ENCODE data around the gene DNAJB8.

Gene DNAJB8
- long read RNA-seq, donor 1, result 0 reads
- long read RNA-seq, donor 2, result 0 reads
- long read RNA-seq, donor 3, result 0 reads
- long read RNA-seq, donor 4, result 0 reads
- long read RNA-seq, donor 5, result 0 reads
- long read RNA-seq, donor 6, result 0 reads
- long read RNA-seq, donor 7, result 0 reads
- long read RNA-seq, donor 8, result 0 reads

DNA sequence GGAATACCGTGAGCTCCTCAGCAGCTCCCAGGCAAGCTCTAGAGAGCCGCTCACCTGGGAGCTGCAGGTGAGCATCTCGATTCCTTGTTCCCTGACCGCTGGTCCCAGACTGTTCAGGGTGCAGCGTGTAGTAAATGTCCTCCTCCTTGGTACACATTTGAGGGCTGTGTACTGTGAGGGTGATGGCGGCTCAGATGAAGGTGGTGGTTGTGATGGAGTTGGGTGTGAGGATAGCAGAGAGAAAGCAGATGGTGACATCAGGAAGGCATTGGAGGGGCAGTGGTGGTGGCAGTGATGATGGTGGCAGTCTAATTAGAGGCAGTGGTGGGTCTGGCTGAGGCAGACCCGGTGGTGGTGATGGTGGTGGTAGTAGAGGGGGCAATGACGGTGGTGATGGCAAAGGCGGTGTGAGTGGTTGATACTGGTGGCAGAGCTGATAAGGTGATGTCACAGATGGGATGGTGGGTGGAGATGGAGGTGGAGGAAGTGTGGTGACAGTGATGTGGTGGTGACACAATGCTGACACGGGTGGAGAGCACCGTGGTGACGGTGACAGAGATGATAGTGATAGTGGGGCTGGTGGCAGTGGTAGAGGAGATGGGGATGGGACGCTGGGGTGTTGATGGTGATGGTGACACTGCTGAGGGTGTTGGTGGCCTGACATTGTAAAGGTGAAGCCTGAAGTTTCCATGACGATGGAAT, at the start of gene DNAJB8:
DNAJB8 (minus strand) TSS at position 51 of the 702 bp plus-strand sequence. CDS start 3,645 bp downstream, outside the sequence.
- no peak for DNase-seq

DNA sequence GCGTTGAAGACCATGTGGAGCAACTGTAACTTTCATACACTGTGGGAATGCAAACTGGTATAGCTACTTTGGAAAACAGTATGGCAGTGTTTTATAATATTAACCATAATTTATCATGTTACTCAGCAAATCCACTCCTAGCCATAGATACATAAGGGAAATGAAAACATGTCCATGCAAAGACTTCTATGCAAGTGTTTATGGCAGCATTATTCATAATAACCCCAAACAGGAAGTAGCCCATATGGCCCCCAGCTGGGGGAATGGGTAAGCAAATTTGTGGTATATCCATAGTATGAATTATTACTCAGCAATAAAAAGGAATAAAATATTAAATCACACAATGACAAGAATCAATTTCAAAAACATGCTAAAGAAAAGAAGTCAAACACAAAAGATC, 49.3 kb upstream of the DNAJB8 start:
- no peak for DNase-seq

DNA sequence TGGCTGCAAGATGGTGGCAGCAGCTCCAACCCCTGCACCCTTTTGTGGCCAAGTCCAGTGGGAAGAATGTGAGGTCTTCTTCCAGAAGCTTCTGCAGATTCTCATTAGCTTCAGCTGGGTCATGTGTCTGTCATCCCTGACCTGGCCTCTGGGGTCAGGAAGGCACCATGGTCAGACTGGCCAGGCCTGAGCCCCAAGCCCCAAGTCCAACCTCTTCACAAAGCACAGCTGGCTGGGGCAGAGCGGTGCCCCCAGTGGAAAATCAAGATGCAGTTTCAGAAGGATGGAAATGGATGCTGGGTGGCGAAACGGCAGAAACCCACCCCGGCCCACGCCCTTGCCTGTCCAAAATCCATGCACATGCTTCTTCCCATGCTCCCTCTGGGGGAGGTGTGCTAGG, 42.2 kb upstream of the DNAJB8 start:
- DNase-seq, result no peak

DNA sequence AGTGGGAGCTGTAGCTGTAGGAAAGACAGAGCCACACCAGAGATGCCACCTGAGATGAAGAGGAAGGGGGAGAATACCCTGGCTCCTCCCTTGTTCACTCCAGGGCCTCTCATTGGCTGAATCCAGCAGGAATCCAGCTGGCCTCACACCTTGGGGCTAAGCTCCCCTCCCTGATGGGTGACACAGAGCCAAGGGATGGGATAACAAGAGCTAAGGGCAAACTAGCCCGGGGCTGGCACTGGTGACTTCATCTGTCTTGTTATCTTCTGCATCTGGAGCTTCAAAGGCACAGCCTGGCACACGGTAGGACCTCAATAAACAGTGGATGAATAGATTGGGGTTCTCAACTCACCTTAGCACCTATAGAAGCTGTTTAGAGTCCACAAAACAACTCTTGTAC, 40.1 kb upstream of the DNAJB8 start:
- DNase-seq, result no peak

DNA sequence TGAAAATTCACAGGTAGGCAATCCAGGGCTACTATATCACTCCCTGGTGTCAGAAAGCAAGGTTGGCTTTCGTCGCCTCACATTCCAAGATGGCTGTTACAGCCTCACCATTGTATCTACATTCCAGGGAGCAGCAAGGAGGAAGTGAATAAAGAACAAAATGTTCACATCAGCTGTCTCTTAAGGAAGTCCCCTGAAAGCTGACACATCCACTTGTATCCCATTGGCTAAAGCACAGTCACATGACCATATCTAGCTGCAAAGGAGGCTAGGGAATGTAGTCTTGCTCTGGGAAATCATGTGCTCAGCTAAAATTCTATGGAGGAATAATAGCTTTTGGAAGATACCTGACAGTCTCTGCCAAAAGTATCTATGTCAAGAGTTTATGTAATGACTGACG, 39.1 kb upstream of the DNAJB8 start:
- DNase-seq, result no peak

DNA sequence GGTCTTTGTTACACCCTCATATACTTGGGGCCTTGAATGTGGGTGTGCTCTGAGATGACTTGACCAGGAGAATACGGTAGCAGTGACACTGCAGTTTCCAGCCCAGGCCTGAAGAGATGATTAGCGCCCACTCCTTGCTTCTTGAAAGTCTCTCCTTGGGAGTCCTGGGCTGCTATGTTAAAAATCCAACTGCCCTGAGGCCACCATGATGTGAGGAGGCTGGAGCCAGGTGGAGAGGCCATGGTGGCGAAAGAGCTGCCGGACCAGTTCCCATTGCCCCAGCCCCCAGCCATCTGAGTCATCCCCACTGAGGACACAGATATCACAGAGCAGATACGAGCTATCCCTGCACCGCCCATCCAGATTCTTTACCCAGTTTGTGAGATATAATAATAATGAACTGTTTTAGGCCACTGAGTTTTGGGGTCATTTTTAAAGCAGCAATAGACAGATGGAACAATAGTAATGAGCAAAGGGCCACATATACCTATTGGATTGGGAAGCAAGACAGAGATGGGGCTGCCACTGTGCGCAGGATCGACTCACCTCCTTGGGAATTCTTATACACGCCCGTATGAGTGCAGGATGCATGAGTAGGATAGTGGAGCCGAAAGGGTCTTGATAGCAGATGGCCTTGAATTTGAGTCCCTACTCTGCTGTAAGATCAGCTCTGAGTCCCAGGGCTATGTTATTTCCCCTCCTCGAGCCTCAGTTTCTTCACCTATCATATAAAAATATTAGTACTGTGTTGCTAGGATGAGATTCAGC, 38.5 kb upstream of the DNAJB8 start:
- DNase-seq, result no peak

DNA sequence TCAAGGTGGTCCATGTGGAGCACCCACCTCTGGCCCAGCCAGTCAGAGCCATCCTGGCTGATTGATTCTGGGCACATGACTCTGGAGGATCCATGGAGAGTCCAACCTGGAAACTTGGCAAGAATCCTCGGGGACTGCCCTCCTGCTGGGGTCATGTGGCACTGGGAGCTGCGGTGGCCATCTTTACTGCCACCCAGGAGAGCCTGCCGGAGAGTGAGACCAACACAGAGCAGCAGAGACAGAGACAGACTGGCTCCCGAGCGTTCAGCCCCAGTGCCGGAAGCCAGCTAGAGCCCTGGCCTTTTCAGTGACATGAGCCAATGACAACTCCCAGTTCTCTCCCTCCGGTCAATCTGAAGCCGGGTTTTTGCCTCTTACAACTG, 37.8 kb upstream of the DNAJB8 start:
- no peak for DNase-seq

DNA sequence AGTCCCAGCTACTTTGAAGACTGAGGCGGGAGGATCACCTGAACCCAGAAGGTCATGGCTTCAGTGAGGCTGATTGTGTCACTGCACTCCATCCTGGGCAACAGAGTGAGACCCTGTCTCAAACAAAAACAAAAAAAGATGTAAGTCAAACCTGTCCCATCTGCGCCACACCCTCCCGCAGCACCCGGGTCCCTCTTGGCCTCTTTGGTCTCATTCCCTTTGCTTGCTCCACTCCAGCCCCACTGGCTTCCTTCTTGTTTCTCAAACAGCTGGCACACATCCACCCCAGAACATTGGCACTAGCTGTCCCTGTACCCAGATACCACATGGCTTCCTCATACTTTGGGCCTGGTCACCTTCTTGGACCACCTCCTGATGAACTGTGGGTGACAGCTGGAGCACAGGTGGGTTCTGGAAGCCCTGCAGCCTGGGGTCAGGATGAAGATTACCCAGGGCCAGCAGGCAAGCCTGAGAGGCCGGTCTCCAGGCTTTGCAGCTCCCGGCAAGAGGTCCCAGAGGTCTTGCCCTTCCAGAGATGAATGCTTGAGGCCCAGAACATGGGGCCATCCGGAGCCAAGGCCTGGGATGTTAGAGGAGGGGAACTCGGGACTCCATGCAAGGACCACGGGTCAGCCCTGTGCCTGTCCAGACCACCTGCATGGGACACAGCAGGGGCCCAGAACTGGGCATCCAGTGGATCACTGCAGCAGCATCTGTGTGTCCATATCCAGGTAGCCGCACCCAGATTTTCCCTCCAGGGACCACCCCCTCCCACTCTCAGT, 37.3 kb upstream of the DNAJB8 start:
- DNase-seq, result no peak

DNA sequence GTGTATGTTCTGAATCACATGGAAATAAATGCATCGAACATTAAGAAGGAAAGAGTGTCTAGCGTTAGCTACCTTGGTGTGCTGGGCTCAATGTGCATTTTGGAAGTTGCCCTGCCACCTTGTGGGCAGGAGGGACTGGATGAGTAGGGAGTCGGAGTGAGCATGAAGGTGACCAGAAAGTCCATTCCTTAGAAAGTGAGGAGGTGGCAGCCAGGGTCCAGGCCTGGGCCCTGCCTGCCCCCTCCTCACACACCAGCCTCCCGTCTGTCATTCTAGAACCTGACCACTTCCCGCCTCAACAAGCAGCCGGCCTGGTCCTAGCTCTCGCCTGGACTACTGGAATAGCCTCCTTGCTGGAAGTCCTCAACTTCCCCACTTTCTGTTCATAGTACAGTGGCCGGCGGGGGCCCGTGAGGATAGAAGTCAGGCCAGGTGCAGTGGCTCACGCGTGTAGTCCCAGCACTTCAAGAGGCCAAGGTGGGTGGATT, 36.5 kb upstream of the DNAJB8 start:
- DNase-seq, result no peak

DNA sequence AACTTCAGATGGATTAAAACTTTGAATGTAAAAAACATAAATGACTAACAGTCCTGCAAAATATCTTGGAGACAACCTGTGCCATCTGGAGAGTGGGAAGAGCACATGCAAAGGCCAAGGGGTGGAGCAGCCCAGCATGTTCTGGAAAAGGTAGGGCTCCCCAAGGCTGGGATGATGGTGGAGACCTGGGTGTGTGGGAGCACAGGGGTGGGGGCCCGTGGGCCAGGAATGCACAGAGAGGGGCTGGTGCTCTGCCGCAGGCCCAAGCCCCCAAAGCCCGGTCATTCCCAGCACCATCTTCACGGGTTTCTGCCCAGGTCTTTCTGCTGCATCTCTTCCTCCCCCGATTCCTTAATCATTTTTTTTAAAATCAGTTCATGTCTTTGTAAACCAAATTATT, 36.0 kb upstream of the DNAJB8 start:
- no peak for DNase-seq

DNA sequence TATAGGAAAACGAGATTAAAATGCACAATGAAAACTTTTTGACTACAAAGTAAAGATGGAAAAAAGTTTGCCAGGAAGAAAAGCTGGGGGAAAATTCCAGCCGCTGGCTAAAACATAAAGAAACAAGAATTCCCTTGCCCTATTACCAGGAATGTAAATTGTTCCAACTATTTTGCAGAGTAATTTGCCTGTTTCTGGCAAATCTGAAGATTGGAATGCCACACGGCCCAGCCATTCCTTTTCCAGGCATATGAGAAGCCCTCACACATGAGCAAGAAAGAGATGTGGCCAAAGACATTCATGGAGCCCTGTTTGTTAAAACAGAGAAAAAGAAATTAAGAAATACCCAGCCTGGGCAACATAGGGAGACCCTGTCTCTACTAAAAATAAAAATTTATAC, 34.7 kb upstream of the DNAJB8 start:
- DNase-seq, result no peak

DNA sequence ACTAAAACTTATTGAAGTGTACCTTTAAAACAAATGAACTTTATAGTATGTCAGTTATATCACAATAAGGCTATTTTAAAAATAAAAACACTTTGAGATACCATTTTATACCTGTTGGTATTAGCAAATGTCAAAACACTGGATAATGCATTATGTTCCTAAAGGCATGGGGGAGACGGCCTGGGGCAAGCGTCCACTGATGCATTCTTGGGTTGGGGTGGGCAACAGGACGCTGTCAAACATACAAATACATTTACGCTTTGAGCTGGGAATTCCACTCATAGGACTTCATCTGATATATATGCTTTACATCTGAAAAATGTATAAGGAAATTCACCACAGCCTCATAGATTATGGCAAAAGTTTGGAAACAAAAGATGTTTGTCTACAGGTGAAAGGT, 33.9 kb upstream of the DNAJB8 start:
- DNase-seq, result no peak

DNA sequence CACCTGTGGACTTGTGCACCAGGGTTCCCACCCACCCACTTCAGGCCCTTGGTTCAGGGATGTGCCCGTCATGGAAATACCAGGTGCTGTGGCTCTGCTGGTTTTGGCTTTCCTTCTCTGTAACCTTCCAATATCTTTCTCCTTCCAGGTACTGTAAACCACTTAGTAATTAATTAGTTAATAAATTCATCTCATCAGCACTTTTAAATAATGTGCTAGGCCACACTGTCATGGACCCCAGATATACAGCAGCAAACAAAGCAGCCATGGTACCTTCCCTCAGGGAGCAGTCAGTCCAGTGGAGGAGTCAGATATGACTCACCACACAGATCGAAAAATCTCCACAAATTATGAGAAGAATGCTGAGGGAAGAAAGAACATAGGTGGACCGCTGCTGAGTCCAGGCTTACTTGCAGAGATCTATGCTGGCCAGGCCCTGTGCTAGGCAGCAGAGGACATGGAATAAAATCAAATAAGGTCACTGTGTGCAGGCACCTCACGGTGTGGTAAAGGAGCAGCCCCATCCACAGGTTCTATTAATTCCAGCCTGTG, 33.1 kb upstream of the DNAJB8 start:
- DNase-seq, result no peak

DNA sequence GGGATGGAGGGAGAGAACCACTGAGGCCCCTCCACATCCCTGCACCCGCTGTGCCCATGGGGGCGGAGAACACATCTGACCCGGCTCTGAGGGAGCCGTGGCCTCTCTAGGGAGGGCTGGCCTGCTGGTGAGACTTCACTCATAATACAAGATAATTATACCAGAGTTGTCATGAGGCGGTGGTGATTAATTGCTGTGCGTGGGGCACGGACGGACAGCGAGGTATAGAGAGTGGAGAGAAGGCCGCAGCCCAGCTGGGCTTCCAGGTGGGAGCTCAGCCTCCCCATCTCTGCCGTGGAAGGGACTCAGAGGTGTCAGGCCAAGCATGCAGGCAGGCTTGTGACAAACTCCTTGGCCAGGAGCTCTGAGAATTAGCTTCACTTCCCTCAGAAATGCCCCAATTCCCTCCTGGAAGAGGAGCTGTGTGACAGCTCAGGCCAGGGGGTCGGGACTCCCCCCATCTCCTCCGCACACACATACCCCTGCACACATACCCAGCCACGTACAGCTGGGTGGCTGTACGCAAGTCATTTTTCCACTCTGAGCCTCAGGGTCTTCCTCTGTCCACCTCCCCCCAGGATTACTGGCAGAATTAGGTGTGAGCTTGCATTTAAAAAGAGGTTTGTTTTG, 32.3 kb upstream of the DNAJB8 start:
- DNase-seq, result no peak

DNA sequence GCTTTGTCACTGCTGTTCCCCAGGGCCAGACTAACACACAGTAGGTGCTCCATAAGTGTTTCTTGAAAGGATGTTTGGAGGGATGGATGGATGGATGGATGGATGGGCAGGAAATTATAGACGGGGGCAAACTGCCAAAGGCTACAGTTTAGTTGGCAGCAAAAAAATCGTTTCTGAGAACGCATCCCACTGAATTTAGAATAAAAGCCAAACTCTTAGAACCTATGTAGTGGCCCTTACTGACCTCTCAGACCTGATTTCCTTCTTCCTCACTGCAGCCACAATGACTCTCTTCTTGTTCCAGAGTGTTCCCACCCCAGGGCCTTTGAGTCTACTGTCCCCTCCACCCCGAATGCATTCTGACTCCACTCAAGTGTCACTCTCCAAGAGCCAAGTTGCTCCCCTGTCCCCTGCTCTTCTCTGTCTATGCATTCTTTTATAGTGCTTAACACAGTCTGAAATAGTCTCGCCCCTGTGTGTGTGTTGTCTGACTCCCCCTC, 31.5 kb upstream of the DNAJB8 start:
- peak; percentile 41 for DNase-seq

DNA sequence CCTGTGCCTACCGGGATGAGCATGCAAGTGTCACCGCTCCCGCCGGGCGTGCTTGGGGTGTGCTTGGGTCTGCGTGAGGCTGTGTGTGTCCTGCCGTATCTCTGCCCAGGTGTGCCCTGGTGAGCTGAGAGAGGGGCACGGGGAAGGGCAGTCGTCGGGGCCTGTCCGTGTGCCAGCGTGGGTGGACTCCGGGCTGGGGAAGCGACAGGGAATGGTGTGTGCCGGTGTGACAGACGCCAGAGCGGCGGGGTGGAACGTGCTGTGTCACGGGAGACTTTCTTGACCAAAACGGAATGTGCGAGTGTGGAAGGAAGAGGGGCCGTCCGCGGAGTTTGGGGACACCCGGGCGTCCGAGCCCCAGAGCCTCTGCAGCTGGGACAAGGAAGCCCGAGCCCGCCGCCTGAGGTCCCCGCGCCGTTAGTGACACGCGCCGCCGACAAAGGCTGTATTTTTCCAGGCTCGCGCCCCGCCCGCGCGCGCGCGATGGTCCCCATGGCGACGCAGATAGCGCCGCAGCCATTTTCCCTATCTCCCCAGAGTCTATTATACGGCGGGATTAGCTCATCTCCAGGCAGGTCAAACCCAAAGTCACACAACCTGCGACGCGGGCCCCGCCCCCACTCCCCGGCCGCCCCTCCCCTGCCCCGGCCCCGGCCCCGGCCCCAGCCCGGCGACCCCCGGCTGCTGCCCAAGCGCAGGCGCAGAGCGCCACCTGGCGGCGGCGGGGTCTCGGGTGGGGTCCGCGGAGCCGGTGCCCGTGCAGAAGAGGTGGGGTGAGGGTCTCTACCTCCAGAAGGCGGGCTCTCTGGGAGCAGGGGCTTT, 30.8 kb upstream of the DNAJB8 start:
- no peak for DNase-seq

DNA sequence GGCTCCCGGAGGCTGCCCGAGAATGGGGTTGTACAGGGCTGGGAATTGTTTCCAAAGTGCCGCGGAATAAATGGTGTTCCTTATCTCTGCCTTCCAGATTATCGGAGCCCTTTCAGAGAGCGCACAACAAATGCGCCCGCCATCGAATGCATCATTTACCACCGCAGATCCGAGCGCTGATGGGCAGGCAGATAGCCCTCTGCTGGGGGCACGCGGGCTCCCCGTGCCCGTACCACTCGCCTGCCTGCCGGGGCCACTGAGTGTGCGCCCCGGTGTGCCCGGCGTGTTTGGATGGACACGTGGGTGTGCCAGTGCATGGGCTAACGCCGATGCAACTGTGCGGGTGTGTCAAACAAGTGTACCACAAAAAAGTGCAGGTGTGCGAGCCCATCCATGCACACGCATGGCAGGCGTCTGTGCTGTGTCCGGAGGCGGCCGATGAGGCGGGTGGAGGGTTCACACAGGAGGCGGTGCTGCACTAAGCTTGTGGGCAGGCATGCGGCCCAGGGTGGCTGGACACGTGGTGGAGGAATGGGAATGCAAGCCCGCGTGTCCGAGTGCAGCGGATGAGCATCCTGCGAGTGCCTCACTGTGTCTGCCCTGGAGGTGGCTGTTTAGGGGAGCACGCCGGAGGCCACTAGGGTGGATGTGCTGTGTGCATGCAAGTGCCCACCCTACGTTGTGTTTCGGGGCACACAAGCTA, 30.1 kb upstream of the DNAJB8 start:
- peak; percentile 77 for DNase-seq

DNA sequence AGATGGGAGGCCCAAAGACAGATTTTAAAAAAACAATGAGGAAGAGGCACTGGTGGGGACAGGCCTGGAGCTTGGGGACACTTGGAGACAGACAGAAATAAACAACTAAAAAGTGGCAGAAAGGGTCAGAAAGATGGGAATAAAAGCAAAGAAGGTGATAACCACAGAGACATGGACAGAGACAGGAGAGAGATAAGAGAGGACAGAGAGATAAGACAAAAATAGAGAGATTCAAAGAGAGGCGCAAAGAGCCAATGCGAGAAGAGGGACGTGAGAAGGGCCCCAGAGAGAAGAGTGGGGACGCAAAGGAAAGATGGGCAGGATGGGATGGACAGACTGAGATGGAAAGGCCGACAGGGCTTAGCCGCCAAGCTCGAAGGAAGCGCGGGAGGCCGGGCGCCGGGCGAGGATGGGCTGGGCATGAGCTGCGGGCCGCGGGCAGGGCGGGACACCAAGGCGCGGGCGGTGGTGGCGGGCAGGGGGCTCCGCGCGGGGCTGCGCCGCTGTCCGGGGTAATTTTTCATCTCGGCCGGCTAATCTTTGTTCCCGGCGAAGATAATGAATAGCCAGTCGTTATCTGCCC, 29.4 kb upstream of the DNAJB8 start:
- no peak for DNase-seq

DNA sequence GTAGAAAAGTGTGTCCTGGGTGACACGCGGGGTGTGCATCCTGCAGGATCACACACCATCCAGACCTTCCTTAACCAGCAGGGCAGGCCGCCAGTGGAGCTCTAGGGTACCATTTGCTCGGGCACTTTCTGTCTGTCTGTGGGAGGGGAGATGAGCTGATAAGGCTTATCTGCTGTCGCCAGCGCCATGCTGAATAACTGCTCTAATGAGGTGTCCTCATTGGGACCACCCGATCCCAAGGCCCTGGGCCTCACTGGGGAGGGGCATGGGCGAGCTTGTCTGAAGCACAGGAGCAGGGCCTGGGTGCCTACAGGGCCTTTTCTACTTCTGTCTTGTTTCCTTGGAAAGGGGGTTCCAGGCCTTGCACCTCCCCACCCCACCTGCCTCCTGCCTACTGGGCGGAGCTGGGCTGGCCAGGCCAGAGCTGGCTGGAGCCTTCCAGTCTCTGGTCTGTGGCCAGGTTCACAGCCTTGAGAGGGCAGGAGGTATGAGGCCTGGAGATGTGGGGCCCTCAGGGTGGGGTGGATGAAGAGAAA, 28.8 kb upstream of the DNAJB8 start:
- no peak for DNase-seq

DNA sequence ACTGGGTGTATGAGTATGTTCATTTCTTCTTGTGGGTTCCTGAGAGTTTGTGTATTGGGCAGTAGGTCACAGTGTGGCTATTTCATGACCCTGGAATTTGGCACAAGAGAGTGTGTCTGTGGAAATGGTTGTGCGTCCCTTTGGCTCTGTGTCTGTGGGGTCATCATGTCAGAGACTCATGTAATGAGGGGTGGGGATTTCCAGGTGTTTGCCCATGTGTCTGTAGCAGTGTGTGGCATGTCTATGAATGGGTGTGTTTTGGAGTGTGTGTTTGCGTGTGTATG, 27.6 kb upstream of the DNAJB8 start:
- no peak for DNase-seq
